Measurements from ENCODE around the gene RRBP1. TPM values are rescaled to one million over a fixed set of nuclear protein-coding genes. Genes with fewer than 3 reads are reported as not detected.

The RRBP1 gene
- total and polyA plus RNA-seq, 4 donors: 75.4 to 202 (median 130) TPM

DNA sequence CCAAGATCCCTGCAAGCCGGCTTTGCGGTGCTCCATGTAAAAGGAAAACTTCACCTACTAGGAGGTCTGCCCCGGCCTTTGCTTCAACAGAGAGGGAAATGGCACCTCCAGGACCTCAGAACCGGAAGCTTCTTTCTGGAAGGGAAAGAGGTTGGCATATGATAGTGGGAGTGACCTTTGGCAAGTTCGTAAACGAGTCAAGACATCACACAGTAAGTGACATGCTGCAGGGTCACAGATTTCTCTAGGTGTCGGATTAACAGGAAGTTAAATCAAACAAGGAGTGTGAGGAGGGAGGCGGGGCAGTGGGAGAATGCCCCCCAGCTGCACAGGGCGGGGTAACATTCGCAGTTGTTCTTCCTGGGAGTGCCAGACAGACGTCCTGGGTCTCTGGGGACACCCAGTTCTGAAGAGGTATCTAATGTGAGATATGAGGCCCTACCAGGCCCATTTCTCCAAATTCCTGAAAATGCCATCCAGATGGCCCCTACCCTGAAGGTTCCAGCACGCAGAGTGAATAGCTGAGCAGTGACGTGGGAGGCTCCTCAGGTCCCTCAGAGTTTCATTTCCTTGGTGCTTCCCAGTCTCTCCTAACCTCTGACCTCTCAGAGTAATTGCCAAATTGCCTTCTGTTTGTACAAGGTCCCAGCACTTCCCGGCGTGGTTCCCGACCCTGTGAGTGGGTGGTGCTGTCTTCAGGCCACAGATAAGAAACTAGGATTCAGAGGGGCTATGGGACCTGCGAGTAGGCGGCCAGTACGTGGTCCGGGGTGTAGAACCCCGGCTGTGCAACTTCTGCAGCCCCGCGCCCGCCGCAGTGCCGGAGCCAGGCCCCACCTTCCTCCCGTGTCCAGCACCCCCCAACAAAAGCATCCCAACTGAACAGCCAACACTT is 1.9 kb downstream of the RRBP1 start:
- peak overlapping the region; percentile 73 to 91 for H3K9ac ChIP-seq (ENCODE audit: low read depth in 1 of 2, low read length in 2 of 2)
- H3K4me1 ChIP-seq (ENCODE audit: control insufficient read depth in 4 of 4, insufficient read depth in 4 of 4, low read length in 3 of 4): peaks cover 11 to 71% (median 60%) of the 10 kb centered on the region in 4 donors
- no peaks in the 10 kb centered on the region for H3K9me3 ChIP-seq (ENCODE audit: control insufficient read depth in 4 of 4, low read length in 3 of 4)
- peaks cover 4 to 24% (median 13%) of the 10 kb centered on the region in 4 donors for H3K36me3 ChIP-seq (ENCODE audit: control insufficient read depth in 4 of 4, insufficient read depth in 3 of 4, low read depth in 1 of 4, low read length in 3 of 4)
- DNase-seq (ENCODE audit: low spot score): peak; percentile 44
- H3K27ac ChIP-seq (ENCODE audit: low read depth in 1 of 2, low read length in 2 of 2): peak overlapping the region; percentile 90 to 94
- WGBS: 13% methylated on average over 27 of the region's 27 CpGs
- peak overlapping the region; percentile 81 to 87 (median 86) for H3K4me3 ChIP-seq (ENCODE audit: low read depth in 1 of 3, low read length in 3 of 3)
- no peaks in the 10 kb centered on the region for H3K27me3 ChIP-seq (ENCODE audit: control insufficient read depth in 4 of 4, insufficient read depth in 4 of 4, low read length in 3 of 4)
- TF ChIP-seq, protein P1, sequence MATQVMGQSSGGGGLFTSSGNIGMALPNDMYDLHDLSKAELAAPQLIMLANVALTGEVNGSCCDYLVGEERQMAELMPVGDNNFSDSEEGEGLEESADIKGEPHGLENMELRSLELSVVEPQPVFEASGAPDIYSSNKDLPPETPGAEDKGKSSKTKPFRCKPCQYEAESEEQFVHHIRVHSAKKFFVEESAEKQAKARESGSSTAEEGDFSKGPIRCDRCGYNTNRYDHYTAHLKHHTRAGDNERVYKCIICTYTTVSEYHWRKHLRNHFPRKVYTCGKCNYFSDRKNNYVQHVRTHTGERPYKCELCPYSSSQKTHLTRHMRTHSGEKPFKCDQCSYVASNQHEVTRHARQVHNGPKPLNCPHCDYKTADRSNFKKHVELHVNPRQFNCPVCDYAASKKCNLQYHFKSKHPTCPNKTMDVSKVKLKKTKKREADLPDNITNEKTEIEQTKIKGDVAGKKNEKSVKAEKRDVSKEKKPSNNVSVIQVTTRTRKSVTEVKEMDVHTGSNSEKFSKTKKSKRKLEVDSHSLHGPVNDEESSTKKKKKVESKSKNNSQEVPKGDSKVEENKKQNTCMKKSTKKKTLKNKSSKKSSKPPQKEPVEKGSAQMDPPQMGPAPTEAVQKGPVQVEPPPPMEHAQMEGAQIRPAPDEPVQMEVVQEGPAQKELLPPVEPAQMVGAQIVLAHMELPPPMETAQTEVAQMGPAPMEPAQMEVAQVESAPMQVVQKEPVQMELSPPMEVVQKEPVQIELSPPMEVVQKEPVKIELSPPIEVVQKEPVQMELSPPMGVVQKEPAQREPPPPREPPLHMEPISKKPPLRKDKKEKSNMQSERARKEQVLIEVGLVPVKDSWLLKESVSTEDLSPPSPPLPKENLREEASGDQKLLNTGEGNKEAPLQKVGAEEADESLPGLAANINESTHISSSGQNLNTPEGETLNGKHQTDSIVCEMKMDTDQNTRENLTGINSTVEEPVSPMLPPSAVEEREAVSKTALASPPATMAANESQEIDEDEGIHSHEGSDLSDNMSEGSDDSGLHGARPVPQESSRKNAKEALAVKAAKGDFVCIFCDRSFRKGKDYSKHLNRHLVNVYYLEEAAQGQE (IDR thresholded peaks at IDR 0.05): no peak
- TF ChIP-seq RXRA (IDR thresholded peaks at IDR 0.05) (peak; percentile 72 to 78), FOXA1 (IDR thresholded peaks at IDR 0.05) (no peak), SP1 (IDR thresholded peaks at IDR 0.05) (peak; percentile 31), JUND (IDR thresholded peaks at IDR 0.05) (peak; percentile 36 to 37), CTCF (IDR thresholded peaks at IDR 0.05; ENCODE audit: low read depth, low read length, missing input control) (no peak), YY1 (IDR thresholded peaks at IDR 0.05) (peak; percentile 32), HNF4A (conservative IDR thresholded peaks at IDR 0.05) (peak; percentile 58 to 70), ATF3 (IDR thresholded peaks at IDR 0.05) (no peak), RAD21 (IDR thresholded peaks at IDR 0.05) (peak; percentile 5 to 39), GABPA (IDR thresholded peaks at IDR 0.05 in 1 of 2, conservative IDR thresholded peaks at IDR 0.05 in 1 of 2) (no peak), MAX (IDR thresholded peaks at IDR 0.05) (peak; percentile 84), EGR1 (IDR thresholded peaks at IDR 0.05; ENCODE audit: low read depth in 2 of 2) (peak; percentile 91 to 92), HNF4G (IDR thresholded peaks at IDR 0.05) (no peak), TAF1 (conservative IDR thresholded peaks at IDR 0.05) (no peak), FOXA2 (IDR thresholded peaks at IDR 0.05) (peak; percentile 16), NR2F2 (IDR thresholded peaks at IDR 0.05) (peak; percentile 95)
- TF ChIP-seq, protein P2, sequence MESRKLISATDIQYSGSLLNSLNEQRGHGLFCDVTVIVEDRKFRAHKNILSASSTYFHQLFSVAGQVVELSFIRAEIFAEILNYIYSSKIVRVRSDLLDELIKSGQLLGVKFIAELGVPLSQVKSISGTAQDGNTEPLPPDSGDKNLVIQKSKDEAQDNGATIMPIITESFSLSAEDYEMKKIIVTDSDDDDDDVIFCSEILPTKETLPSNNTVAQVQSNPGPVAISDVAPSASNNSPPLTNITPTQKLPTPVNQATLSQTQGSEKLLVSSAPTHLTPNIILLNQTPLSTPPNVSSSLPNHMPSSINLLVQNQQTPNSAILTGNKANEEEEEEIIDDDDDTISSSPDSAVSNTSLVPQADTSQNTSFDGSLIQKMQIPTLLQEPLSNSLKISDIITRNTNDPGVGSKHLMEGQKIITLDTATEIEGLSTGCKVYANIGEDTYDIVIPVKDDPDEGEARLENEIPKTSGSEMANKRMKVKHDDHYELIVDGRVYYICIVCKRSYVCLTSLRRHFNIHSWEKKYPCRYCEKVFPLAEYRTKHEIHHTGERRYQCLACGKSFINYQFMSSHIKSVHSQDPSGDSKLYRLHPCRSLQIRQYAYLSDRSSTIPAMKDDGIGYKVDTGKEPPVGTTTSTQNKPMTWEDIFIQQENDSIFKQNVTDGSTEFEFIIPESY (IDR thresholded peaks at IDR 0.05): no peak
